Measurements from ENCODE around the gene ARMC5.

DNA sequence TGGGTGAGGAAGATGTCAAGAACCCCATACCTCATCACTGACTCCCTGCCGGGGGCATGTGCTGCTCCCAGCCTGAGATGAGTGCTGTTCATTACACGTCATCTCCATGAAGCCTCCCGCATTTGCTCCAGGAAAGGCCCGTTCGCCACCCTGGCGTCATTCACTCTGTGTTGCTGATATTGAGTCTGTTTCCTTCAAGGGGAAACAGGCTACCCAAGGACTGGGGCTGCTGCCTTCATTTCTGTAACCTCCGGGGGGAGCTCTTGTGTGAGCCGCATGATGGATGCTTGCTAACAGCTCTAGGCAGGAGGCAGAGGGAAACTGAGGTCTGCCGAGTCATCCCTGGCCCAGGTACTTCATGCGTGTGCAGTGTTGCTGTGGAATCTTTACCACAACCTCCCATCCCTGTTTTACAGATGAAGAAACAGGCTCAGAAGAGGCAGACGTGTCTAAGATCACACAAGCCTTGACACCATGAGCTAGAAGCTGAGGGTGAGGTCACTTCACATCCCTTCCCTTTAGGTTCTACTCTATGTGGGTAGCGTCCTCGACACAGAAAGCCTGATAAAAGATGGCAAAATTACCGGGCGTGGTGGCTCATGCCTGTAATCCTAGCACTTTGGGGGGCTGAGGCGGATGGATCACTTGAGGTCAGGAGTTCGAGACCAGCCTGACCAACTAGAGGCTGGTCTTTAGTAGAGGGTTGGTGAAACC is 3.5 kb upstream of the ARMC5 start:
- TF ChIP-seq, protein P1, sequence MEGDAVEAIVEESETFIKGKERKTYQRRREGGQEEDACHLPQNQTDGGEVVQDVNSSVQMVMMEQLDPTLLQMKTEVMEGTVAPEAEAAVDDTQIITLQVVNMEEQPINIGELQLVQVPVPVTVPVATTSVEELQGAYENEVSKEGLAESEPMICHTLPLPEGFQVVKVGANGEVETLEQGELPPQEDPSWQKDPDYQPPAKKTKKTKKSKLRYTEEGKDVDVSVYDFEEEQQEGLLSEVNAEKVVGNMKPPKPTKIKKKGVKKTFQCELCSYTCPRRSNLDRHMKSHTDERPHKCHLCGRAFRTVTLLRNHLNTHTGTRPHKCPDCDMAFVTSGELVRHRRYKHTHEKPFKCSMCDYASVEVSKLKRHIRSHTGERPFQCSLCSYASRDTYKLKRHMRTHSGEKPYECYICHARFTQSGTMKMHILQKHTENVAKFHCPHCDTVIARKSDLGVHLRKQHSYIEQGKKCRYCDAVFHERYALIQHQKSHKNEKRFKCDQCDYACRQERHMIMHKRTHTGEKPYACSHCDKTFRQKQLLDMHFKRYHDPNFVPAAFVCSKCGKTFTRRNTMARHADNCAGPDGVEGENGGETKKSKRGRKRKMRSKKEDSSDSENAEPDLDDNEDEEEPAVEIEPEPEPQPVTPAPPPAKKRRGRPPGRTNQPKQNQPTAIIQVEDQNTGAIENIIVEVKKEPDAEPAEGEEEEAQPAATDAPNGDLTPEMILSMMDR (IDR thresholded peaks at IDR 0.05), result no peak
- TF ChIP-seq EP300 (IDR thresholded peaks at IDR 0.05) (no peak), POLR2A (IDR thresholded peaks at IDR 0.05) (no peak)
